Gastrocnemius medialis (tissue), 4 donors: Measurements from ENCODE around the gene GRAP2. TPM values are rescaled to one million over a fixed set of nuclear protein-coding genes. Genes with fewer than 3 reads are reported as not detected.

Experiments used
- ATAC-seq, 2 donors: fragments of 150-250 bp; one replicate each; pipeline ENCODE4 v1.9.1; 2016
- DNase-seq, 2 donors: peaks; one replicate each; pipeline ENCODE4 v3.0.0-alpha.2; 2019
- H3K27ac ChIP-seq, 4 donors: fragments of 200-600 bp; sonication (generic); 1 replicate in 1 of 4; 2 replicates in 3 of 4; pipeline ENCODE4 v1.5.1; 2016 to 2018; ENCODE audit warnings: mild to moderate bottlenecking in 2 of 4, moderate library complexity in 1 of 4
- H3K27me3 ChIP-seq, 3 donors: fragments of 200-600 bp; sonication (generic) in 2 of 3; 1 replicate in 1 of 3; 2 replicates in 2 of 3; pipeline versions ENCODE4 v1.5.1 to v1.6.0; 2016 to 2019; ENCODE audit warnings: mild to moderate bottlenecking in 1 of 3, moderate library complexity in 1 of 3
- H3K36me3 ChIP-seq, 2 donors: fragments of 200-600 bp; sonication (generic) in 1 of 2; one replicate each; pipeline ENCODE4 v1.5.1; 2017 to 2018
- H3K4me1 ChIP-seq, 2 donors: fragments of 200-600 bp; sonication (generic) in 1 of 2; one replicate each; pipeline ENCODE4 v1.5.1; 2016 to 2017; ENCODE audit warnings: mild to moderate bottlenecking in 2 of 2
- H3K4me3 ChIP-seq, 4 donors: fragments of 200-600 bp; sonication (generic) in 3 of 4; 1 replicate in 1 of 4; 2 replicates in 3 of 4; pipeline ENCODE4 v1.5.1; 2016 to 2019; ENCODE audit warnings: mild to moderate bottlenecking in 2 of 4
- H3K9me3 ChIP-seq, 3 donors: fragments of 200-600 bp; sonication (generic) in 2 of 3; 1 replicate in 1 of 3; 2 replicates in 2 of 3; pipeline ENCODE4 v1.5.1; 2016 to 2019
- CTCF ChIP-seq, 5 experiments: fragments of 450-650 bp in 3 of 5; fragments of 200-600 bp in 2 of 5; sonication (generic) in 2 of 5; IDR thresholded peaks in 4 of 5; conservative IDR thresholded peaks in 1 of 5; 1 replicate in 4 of 5; 2 replicates in 1 of 5; pipeline ENCODE4 v1.5.1; 2016 to 2019; ENCODE audit warnings: antibody characterized with exemption in 5 of 5, mild to moderate bottlenecking in 3 of 5, moderate library complexity in 3 of 5
- POLR2A ChIP-seq, 2 donors: fragments of 450-650 bp; IDR thresholded peaks; one replicate each; pipeline ENCODE4 v1.6.1; 2017; ENCODE audit warnings: antibody characterized with exemption in 2 of 2, mild to moderate bottlenecking in 2 of 2, moderate library complexity in 2 of 2
- in situ Hi-C, 4 donors: fragments of 200-750 bp; cut with MboI; loops; one replicate each; pipeline versions ENCODE4 v1.15.0 to v1.8.0; 2017; ENCODE audit warnings: low sequenced_read_pairs in 4 of 4
- intact Hi-C: fragments of 100-400 bp; cut with DNase I; formaldehyde crosslinking; loops from one replicate; pipeline ENCODE4 v1.15.1; 2023; ENCODE audit warnings: low total_unique reads
- total RNA-seq, 4 donors: library from RNA; depleted of rRNA; stranded (reverse); fragments of >200 nt; gene quantifications; one replicate each; pipeline versions ENCODE4 v1.1.0 to v1.2.3, GENCODE V29; 2016

Gene GRAP2
- total RNA-seq, 4 donors from 2014 or later = 0.07 to 0.97 TPM; not detected in 2

- no peaks in the 10 kb centered on the region for H3K9me3 ChIP-seq
- no peak overlapping the region for H3K27ac ChIP-seq
- intact Hi-C loops (no loop called here), in situ Hi-C loops (no loop called here)
- TF ChIP-seq POLR2A (IDR thresholded peaks at IDR 0.05) = no peak
- no peak for TF ChIP-seq CTCF (IDR thresholded peaks at IDR 0.05 in 4 of 5, conservative IDR thresholded peaks at IDR 0.05 in 1 of 5)
- ATAC-seq = no peak
- DNase-seq = no peak
- peaks cover 0 to 8% (median 0%) of the 10 kb centered on the region in 3 donors for H3K27me3 ChIP-seq
- H3K4me3 ChIP-seq = no peak overlapping the region
- H3K36me3 ChIP-seq = no peaks in the 10 kb centered on the region
- H3K4me1 ChIP-seq = peaks cover 0 to 5% of the 10 kb centered on the region in 2 donors
Measured at GRCh38 chr22:39988386-39989114, 87.7 kb downstream of the GRAP2 start.

- Histone ChIP-seq H3K36me3 (no peaks in the 10 kb centered on the region), H3K27me3 (peaks cover 6 to 18% (median 7%) of the 10 kb centered on the region in 3 donors), H3K4me3 (no peak overlapping the region), H3K27ac (no peak overlapping the region), H3K4me1 (peaks cover 0 to 5% of the 10 kb centered on the region in 2 donors), H3K9me3 (no peaks in the 10 kb centered on the region)
- in situ Hi-C loops (no loop called here), intact Hi-C loops (no loop called here)
- DNase-seq = no peak
- no peak for TF ChIP-seq POLR2A (IDR thresholded peaks at IDR 0.05)
- TF ChIP-seq CTCF (IDR thresholded peaks at IDR 0.05 in 4 of 5, conservative IDR thresholded peaks at IDR 0.05 in 1 of 5) = no peak
- ATAC-seq = no peak
Measured at GRCh38 chr22:39989633-39990032, 88.7 kb downstream of the GRAP2 start.

DNA sequence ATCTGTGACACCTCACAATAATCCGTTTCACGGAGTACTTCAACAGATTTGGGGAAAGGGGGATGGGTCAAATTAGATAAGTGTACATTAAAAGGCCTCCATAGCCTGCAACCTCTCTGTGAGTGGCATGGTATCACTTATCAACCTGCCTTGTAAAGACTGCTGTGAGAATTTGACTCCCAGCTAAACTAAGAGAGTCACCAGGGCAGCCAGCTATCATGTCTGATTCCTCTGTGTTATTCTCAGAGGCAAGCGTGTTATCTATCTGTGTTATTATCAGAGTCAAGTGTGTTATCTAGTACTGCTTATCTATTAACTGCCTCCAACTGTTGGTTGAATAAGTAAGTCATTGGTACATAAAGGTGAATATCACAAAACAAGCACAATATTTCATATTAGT lies 89.8 kb downstream of the GRAP2 start:
- Histone ChIP-seq H3K36me3 (no peaks in the 10 kb centered on the region), H3K9me3 (no peaks in the 10 kb centered on the region), H3K27me3 (peaks cover 14 to 26% (median 14%) of the 10 kb centered on the region in 3 donors), H3K4me1 (peaks cover 0 to 5% of the 10 kb centered on the region in 2 donors), H3K27ac (no peak overlapping the region), H3K4me3 (no peak overlapping the region)
- TF ChIP-seq POLR2A (IDR thresholded peaks at IDR 0.05) = no peak
- no peak for TF ChIP-seq CTCF (IDR thresholded peaks at IDR 0.05 in 4 of 5, conservative IDR thresholded peaks at IDR 0.05 in 1 of 5)
- intact Hi-C loops = no loop called here
- in situ Hi-C loops = no loop called here
- ATAC-seq (no peak), DNase-seq (no peak)

- TF ChIP-seq CTCF (IDR thresholded peaks at IDR 0.05 in 4 of 5, conservative IDR thresholded peaks at IDR 0.05 in 1 of 5) = no peak
- no peak for TF ChIP-seq POLR2A (IDR thresholded peaks at IDR 0.05)
- in situ Hi-C loops (no loop called here), intact Hi-C loops (no loop called here)
Measured at GRCh38 chr22:39991159-39991860, 90.4 kb downstream of the GRAP2 start.

More at GRCh38 chr22:39991159-39991860, 90.4 kb downstream of the GRAP2 start:
- Histone ChIP-seq H3K4me3 (no peak overlapping the region), H3K27me3 (peaks cover 18 to 31% (median 20%) of the 10 kb centered on the region in 3 donors), H3K9me3 (no peaks in the 10 kb centered on the region), H3K27ac (no peak overlapping the region), H3K36me3 (no peaks in the 10 kb centered on the region), H3K4me1 (peaks cover 0 to 5% of the 10 kb centered on the region in 2 donors)
- ATAC-seq = no peak
- DNase-seq = no peak
